Hematopoietic multipotent progenitor cell (in vitro differentiated cells): ENCODE data around the gene KDSR. TPM values are rescaled to one million over a fixed set of nuclear protein-coding genes. Genes with fewer than 3 reads are reported as not detected.
A peak's percentile ranks its signal among the peaks of the same experiment; 100 is the strongest.

Experiments used
- DNase-seq, 3 donors: peaks; one replicate each; pipeline ENCODE4 v3.0.0-alpha.2; 2011 to 2015; ENCODE audit warnings: low read depth in 2 of 3, low spot score in 2 of 3
- total RNA-seq: library from RNA; depleted of rRNA; stranded (reverse); fragments of >200 nt; gene quantifications from one replicate; pipeline ENCODE4 v1.2.3, GENCODE V29; 2012

The KDSR gene
- 17.0 TPM for total RNA-seq

- peak; percentile 60 to 98 (median 96) for DNase-seq
Observed at GRCh38 chr18:63367053-63367953, at the start of gene KDSR. Gene KDSR, minus strand, starts transcription at chr18:63367206. Its CDS starts 88 bp downstream, at chr18:63367118.

- no peak for DNase-seq
Observed at GRCh38 chr18:63412953-63413352, 45.9 kb upstream of the KDSR start.

GRCh38 chr18:63410792-63411191 lies 43.8 kb upstream of the KDSR start:
- no peak for DNase-seq

- no peak for DNase-seq
Observed at GRCh38 chr18:63409301-63409700, 42.3 kb upstream of the KDSR start.

GRCh38 chr18:63407734-63408133 lies 40.7 kb upstream of the KDSR start:
- no peak for DNase-seq

GRCh38 chr18:63405986-63406385 lies 39.0 kb upstream of the KDSR start:
- no peak for DNase-seq

- DNase-seq, result no peak
Observed at GRCh38 chr18:63402246-63403162, 35.5 kb upstream of the KDSR start.

GRCh38 chr18:63399300-63399699 lies 32.3 kb upstream of the KDSR start:
- no peak for DNase-seq

GRCh38 chr18:63397349-63397748 lies 30.3 kb upstream of the KDSR start:
- DNase-seq, result no peak

GRCh38 chr18:63395503-63395902 lies 28.5 kb upstream of the KDSR start:
- DNase-seq, result no peak

- no peak for DNase-seq
Observed at GRCh38 chr18:63394954-63395353, 27.9 kb upstream of the KDSR start.

- DNase-seq, result no peak
Observed at GRCh38 chr18:63387861-63388260, 20.9 kb upstream of the KDSR start.

GRCh38 chr18:63382843-63383242 lies 15.8 kb upstream of the KDSR start:
- no peak for DNase-seq

- no peak for DNase-seq
Observed at GRCh38 chr18:63379639-63379962, 12.6 kb upstream of the KDSR start.

GRCh38 chr18:63378919-63379638 lies 12.1 kb upstream of the KDSR start:
- DNase-seq, result no peak

GRCh38 chr18:63377275-63377980 lies 10.4 kb upstream of the KDSR start:
- no peak for DNase-seq

GRCh38 chr18:63376538-63376937 lies 9.5 kb upstream of the KDSR start:
- no peak for DNase-seq

GRCh38 chr18:63374540-63374939 lies 7.5 kb upstream of the KDSR start:
- DNase-seq, result no peak

- DNase-seq, result no peak
Observed at GRCh38 chr18:63373161-63373560, 6.2 kb upstream of the KDSR start.

GRCh38 chr18:63368611-63369010 lies 1.6 kb upstream of the KDSR start:
- no peak for DNase-seq
